GM21390 (cell line): ENCODE measurements around the gene C4orf50.

Source experiments
- ATAC-seq: cut with Tn5 transposase; IDR thresholded peaks from one replicate; pipeline ENCODE4 v1.9.1; 2021; ENCODE audit not compliant: unreplicated experiment

The C4orf50 gene

GRCh38 chr4:5973033-5973432 lies 45.2 kb downstream of the C4orf50 start:
- no peak for ATAC-seq

- ATAC-seq, result no peak
Observed at GRCh38 chr4:5972571-5972970, 45.7 kb downstream of the C4orf50 start.

GRCh38 chr4:5971078-5971450 lies 47.2 kb downstream of the C4orf50 start:
- no peak for ATAC-seq

- ATAC-seq, result no peak
Observed at GRCh38 chr4:5970381-5971077, 47.7 kb downstream of the C4orf50 start.

GRCh38 chr4:5969777-5970176 lies 48.5 kb downstream of the C4orf50 start:
- no peak for ATAC-seq

GRCh38 chr4:5969336-5969735 lies 48.9 kb downstream of the C4orf50 start:
- ATAC-seq, result no peak

- no peak for ATAC-seq
Observed at GRCh38 chr4:5968246-5968645, 50.0 kb downstream of the C4orf50 start.

- no peak for ATAC-seq
Observed at GRCh38 chr4:5967783-5968182, 50.4 kb downstream of the C4orf50 start.

GRCh38 chr4:5965225-5965624 lies 53.0 kb downstream of the C4orf50 start:
- no peak for ATAC-seq

- no peak for ATAC-seq
Observed at GRCh38 chr4:5964030-5964429, 54.2 kb downstream of the C4orf50 start.

- no peak for ATAC-seq
Observed at GRCh38 chr4:5963611-5964010, 54.6 kb downstream of the C4orf50 start.

GRCh38 chr4:5962416-5962815 lies 55.8 kb downstream of the C4orf50 start:
- ATAC-seq, result no peak

- ATAC-seq, result no peak
Observed at GRCh38 chr4:5960252-5960880, 57.9 kb downstream of the C4orf50 start.

GRCh38 chr4:5959211-5959982 lies 58.8 kb downstream of the C4orf50 start:
- ATAC-seq, result no peak

GRCh38 chr4:5958199-5958735 lies 60.0 kb downstream of the C4orf50 start:
- no peak for ATAC-seq

- no peak for ATAC-seq
Observed at GRCh38 chr4:5957076-5957475, 61.2 kb downstream of the C4orf50 start.

GRCh38 chr4:5956285-5957021 lies 61.8 kb downstream of the C4orf50 start:
- no peak for ATAC-seq

GRCh38 chr4:5955856-5956255 lies 62.4 kb downstream of the C4orf50 start:
- no peak for ATAC-seq

- ATAC-seq, result no peak
Observed at GRCh38 chr4:5955201-5955821, 62.9 kb downstream of the C4orf50 start.

GRCh38 chr4:5954056-5954760 lies 64.0 kb downstream of the C4orf50 start:
- no peak for ATAC-seq
